GM23338 (cell line): ENCODE measurements around the gene SLC9A3. TPM values are rescaled to one million over a fixed set of nuclear protein-coding genes. Genes with fewer than 3 reads are reported as not detected.
"Not testable (repeated sequence)": the region's sequence is repeated elsewhere in the genome, so short reads cannot be mapped to it uniquely, and the experiment has no call there.

Experiments used
- ATAC-seq: fragments of 200-7000 bp; cut with Tn5 transposase; 3 replicates; pipeline ENCODE4 v1.9.1; 2020
- DNase-seq: peaks from one replicate; pipeline ENCODE4 v3.0.0-alpha.2; 2015; ENCODE audit warnings: low spot score
- H2AFZ ChIP-seq: fragments of 200-600 bp; sonication (generic); 2 replicates; pipeline ENCODE4 v1.8.0; 2016; ENCODE audit warnings: antibody characterized with exemption, mild to moderate bottlenecking, moderate library complexity
- H3F3A ChIP-seq: fragments of 200-600 bp; sonication (generic); replicated peaks from 2 replicates; pipeline ENCODE4 v1.8.0; 2017; ENCODE audit warnings: antibody characterized with exemption, mixed run types, low read depth
- H3K27ac ChIP-seq: fragments of 200-600 bp; sonication (generic); 2 replicates; pipeline ENCODE4 v1.6.1; 2016; ENCODE audit warnings: low read depth
- H3K27me3 ChIP-seq: fragments of 200-600 bp; sonication (generic); 2 replicates; pipeline ENCODE4 v1.8.0; 2016; ENCODE audit warnings: mild to moderate bottlenecking, mixed run types, moderate library complexity; ENCODE audit not compliant: insufficient read depth
- H3K36me3 ChIP-seq: fragments of 200-600 bp; sonication (generic); 2 replicates; pipeline ENCODE4 v1.8.0; 2016; ENCODE audit warnings: mild to moderate bottlenecking; ENCODE audit not compliant: insufficient read depth
- H3K4me1 ChIP-seq: fragments of 200-600 bp; sonication (generic); 2 replicates; pipeline ENCODE4 v1.8.0; 2016; ENCODE audit warnings: mild to moderate bottlenecking, moderate library complexity; ENCODE audit not compliant: insufficient read depth
- H3K4me2 ChIP-seq: fragments of 200-600 bp; sonication (generic); 2 replicates; pipeline ENCODE4 v1.7.1; 2017; ENCODE audit warnings: mixed run types
- H3K4me3 ChIP-seq: fragments of 200-600 bp; sonication (generic); 2 replicates; pipeline ENCODE4 v1.6.1; 2016; ENCODE audit warnings: mixed run types
- H3K79me2 ChIP-seq: fragments of 200-600 bp; sonication (generic); replicated peaks from 2 replicates; pipeline ENCODE4 v1.8.0; 2017; ENCODE audit warnings: mild to moderate bottlenecking; ENCODE audit not compliant: insufficient read depth
- H3K9me2 ChIP-seq: fragments of 200-600 bp; sonication (generic); 2 replicates; pipeline ENCODE4 v1.8.0; 2017; ENCODE audit not compliant: insufficient read depth
- H4K20me1 ChIP-seq: fragments of 200-600 bp; sonication (generic); replicated peaks from 2 replicates; pipeline ENCODE4 v1.8.0; 2017; ENCODE audit warnings: mild to moderate bottlenecking; ENCODE audit not compliant: insufficient read depth
- H3K27ac Mint-ChIP-seq: 2 replicates; pipeline ENCODE4 v1.8.0; 2020; ENCODE audit warnings: inconsistent platforms, mild to moderate bottlenecking, moderate library complexity, mixed read lengths
- H3K27me3 Mint-ChIP-seq: 3 replicates; pipeline ENCODE4 v1.8.0; 2022; ENCODE audit warnings: low read depth, mild to moderate bottlenecking, moderate library complexity, mixed read lengths, inconsistent platforms; ENCODE audit not compliant: insufficient read depth, poor library complexity
- H3K36me3 Mint-ChIP-seq: 3 replicates; pipeline ENCODE4 v1.8.0; 2021; ENCODE audit warnings: low read depth, mild to moderate bottlenecking, inconsistent platforms, moderate library complexity, mixed read lengths
- H3K4me1 Mint-ChIP-seq: 3 replicates; pipeline ENCODE4 v1.8.0; 2020; ENCODE audit warnings: mild to moderate bottlenecking, inconsistent platforms, mixed read lengths
- H3K4me3 Mint-ChIP-seq: 3 replicates; pipeline ENCODE4 v1.8.0; 2021; ENCODE audit warnings: moderate library complexity, mild to moderate bottlenecking, inconsistent platforms, mixed read lengths
- H3K9me3 Mint-ChIP-seq: 3 replicates; pipeline ENCODE4 v1.8.0; 2020; ENCODE audit warnings: moderate library complexity, mild to moderate bottlenecking, inconsistent platforms, mixed read lengths
- CREB1 ChIP-seq: fragments of 250-450 bp; sonication (Bioruptor Pico); IDR thresholded peaks from 2 replicates; pipeline ENCODE4 v1.5.0; 2020; ENCODE audit warnings: low read depth, mild to moderate bottlenecking, moderate library complexity
- EZH2 ChIP-seq: fragments of 200-600 bp; sonication (generic); IDR thresholded peaks from one replicate; pipeline ENCODE4 v1.8.0; 2017; ENCODE audit warnings: antibody characterized with exemption, mild to moderate bottlenecking, low read depth; ENCODE audit not compliant: unreplicated experiment
- EZH2phosphoT487 ChIP-seq: fragments of 200-600 bp; sonication (generic); IDR thresholded peaks from one replicate; pipeline ENCODE4 v1.8.1; 2018; ENCODE audit warnings: antibody characterized with exemption; ENCODE audit not compliant: unreplicated experiment
- JUNB ChIP-seq: IDR thresholded peaks from one replicate; pipeline ENCODE4 v1.6.1; 2016; ENCODE audit warnings: antibody characterized with exemption; ENCODE audit not compliant: unreplicated experiment
- NANOG ChIP-seq: IDR thresholded peaks from 2 replicates; pipeline ENCODE4 v1.6.1; 2016; ENCODE audit warnings: antibody characterized with exemption, borderline replicate concordance
- POLR2AphosphoS5 ChIP-seq: IDR thresholded peaks from 2 replicates; pipeline ENCODE4 v1.6.1; 2016; ENCODE audit warnings: antibody characterized with exemption, low read depth
- STAT1 ChIP-seq: IDR thresholded peaks from one replicate; pipeline ENCODE4 v1.6.1; 2016; ENCODE audit warnings: antibody characterized with exemption; ENCODE audit not compliant: unreplicated experiment
- ZNF331 ChIP-seq: fragments of 250-450 bp; sonication (Bioruptor Pico); IDR thresholded peaks from 2 replicates; pipeline ENCODE4 v1.5.0; 2020; ENCODE audit warnings: low read depth, mild to moderate bottlenecking, moderate library complexity
- polyA plus RNA-seq: library from polyadenylated mRNA; unstranded; fragments of >200 nt; fragmentation: Nextera tagmentation; extraction: Ambion mirVana; gene quantifications from 2 replicates; pipeline ENCODE4 v1.2.1, GENCODE V29; 2016
- total RNA-seq: library from RNA; depleted of rRNA; stranded (reverse); fragments of >200 nt; shearing (Covaris generic); gene quantifications from 2 replicates; pipeline ENCODE4 v1.2.3, GENCODE V29; 2014
- TF ChIP-seq, protein P1 (sequence below), 2 experiments: fragments of 200-600 bp in 1 of 2; sonication (generic) in 1 of 2; conservative IDR thresholded peaks; 2 replicates each; pipeline versions ENCODE4 v1.5.1 to v1.6.1; 2016 to 2017; ENCODE audit warnings: antibody characterized with exemption in 2 of 2, low read depth in 2 of 2, mild to moderate bottlenecking in 2 of 2, moderate library complexity in 1 of 2
- TF ChIP-seq, protein P2 (sequence below): IDR thresholded peaks from 2 replicates; pipeline ENCODE4 v1.6.1; 2016; ENCODE audit warnings: antibody characterized with exemption

SLC9A3 gene
- total and polyA plus RNA-seq, 2 experiments from 2014 or later = 0.39 to 3.1 TPM

DNA sequence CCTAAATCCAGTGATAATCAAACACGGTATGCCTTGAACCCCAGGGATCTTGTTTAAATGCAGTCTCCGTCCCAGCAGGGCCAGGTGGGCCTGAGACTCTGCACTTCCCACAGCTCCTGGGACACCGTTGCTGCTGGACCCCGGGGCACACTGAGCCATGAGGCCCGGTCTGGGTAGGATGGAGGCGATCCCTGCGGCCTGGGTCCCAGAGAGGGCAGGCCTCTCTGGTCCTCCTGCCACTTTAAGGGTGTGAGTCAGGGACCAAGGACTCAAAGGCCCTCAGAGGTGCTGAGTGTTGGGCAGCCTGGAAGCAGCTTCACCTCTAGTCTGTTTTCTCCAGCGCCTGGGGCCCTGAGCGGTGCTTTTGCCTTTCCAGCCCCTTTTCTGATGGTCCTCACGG, 34.1 kb upstream of the SLC9A3 start:
- ATAC-seq = no peak
- Histone ChIP-seq H3K4me2 (no peak overlapping the region), H3K4me1 (no peaks in the 10 kb centered on the region), H3K9me2 (no peaks in the 10 kb centered on the region), H3K27ac (no peak overlapping the region), H3F3A (0 out of 2 replicates have a peak, but pooled peaks cover 2% of the 10 kb centered on the region), H4K20me1 (no peaks in the 10 kb centered on the region), H3K79me2 (no peaks in the 10 kb centered on the region), H3K27me3 (no peaks in the 10 kb centered on the region), H3K4me3 (no peak overlapping the region), H3K36me3 (no peaks in the 10 kb centered on the region), H2AFZ (no peak overlapping the region)
- no peaks in the 10 kb centered on the region for H3K9me3 Mint-ChIP-seq
- H3K4me3 Mint-ChIP-seq = no peak overlapping the region
- DNase-seq = no peak
- no peak overlapping the region for H3K27ac Mint-ChIP-seq
- TF ChIP-seq NANOG (no peak), EZH2 (no peak), STAT1 (no peak), CREB1 (CRISPR knock-in tag) (no peak), ZNF331 (CRISPR knock-in tag) (no peak), JUNB (no peak), EZH2phosphoT487 (no peak), POLR2AphosphoS5 (no peak)
- TF ChIP-seq, protein P1, sequence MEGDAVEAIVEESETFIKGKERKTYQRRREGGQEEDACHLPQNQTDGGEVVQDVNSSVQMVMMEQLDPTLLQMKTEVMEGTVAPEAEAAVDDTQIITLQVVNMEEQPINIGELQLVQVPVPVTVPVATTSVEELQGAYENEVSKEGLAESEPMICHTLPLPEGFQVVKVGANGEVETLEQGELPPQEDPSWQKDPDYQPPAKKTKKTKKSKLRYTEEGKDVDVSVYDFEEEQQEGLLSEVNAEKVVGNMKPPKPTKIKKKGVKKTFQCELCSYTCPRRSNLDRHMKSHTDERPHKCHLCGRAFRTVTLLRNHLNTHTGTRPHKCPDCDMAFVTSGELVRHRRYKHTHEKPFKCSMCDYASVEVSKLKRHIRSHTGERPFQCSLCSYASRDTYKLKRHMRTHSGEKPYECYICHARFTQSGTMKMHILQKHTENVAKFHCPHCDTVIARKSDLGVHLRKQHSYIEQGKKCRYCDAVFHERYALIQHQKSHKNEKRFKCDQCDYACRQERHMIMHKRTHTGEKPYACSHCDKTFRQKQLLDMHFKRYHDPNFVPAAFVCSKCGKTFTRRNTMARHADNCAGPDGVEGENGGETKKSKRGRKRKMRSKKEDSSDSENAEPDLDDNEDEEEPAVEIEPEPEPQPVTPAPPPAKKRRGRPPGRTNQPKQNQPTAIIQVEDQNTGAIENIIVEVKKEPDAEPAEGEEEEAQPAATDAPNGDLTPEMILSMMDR (conservative IDR thresholded peaks at IDR 0.05; ENCODE audit: low read depth in 2 of 2) = no peak
- TF ChIP-seq, protein P2, sequence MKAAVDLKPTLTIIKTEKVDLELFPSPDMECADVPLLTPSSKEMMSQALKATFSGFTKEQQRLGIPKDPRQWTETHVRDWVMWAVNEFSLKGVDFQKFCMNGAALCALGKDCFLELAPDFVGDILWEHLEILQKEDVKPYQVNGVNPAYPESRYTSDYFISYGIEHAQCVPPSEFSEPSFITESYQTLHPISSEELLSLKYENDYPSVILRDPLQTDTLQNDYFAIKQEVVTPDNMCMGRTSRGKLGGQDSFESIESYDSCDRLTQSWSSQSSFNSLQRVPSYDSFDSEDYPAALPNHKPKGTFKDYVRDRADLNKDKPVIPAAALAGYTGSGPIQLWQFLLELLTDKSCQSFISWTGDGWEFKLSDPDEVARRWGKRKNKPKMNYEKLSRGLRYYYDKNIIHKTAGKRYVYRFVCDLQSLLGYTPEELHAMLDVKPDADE = no peak
- H3K4me1 Mint-ChIP-seq = peaks cover 8% of the 10 kb centered on the region
- H3K27me3 Mint-ChIP-seq = peaks cover 8% of the 10 kb centered on the region
- H3K36me3 Mint-ChIP-seq = no peaks in the 10 kb centered on the region

DNA sequence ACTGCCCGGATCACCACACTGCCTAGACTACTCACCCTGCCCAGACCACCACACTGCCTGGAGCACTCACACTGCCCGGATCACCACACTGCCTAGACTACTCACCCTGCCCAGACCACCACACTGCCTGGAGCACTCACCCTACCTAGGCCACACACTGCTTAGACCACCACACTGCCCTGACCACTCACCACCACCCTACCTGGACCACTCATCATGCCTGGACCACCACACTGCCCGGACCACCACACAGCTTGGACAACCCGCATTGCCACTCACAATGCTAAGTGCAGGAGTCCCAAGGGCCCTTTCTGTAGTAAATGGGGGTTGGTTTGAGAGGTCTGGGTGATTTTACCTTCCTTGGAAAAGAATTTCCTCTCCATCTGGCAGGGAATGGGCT, 33.7 kb upstream of the SLC9A3 start:
- H3K36me3 Mint-ChIP-seq, H3K9me2 ChIP-seq, H3K4me1 Mint-ChIP-seq, H3K27me3 Mint-ChIP-seq, H3F3A ChIP-seq, ATAC-seq, H4K20me1 ChIP-seq, H3K4me1 ChIP-seq, H3K27ac ChIP-seq, H3K36me3 ChIP-seq, H3K27ac Mint-ChIP-seq, H3K27me3 ChIP-seq, H3K9me3 Mint-ChIP-seq, DNase-seq, H3K4me2 ChIP-seq, H3K79me2 ChIP-seq, H2AFZ ChIP-seq, H3K4me3 ChIP-seq, H3K4me3 Mint-ChIP-seq: not testable (repeated sequence)
